ENCODE results near the gene PKP4. TPM values are rescaled to one million over a fixed set of nuclear protein-coding genes. Genes with fewer than 3 reads are reported as not detected.

The PKP4 gene
- total RNA-seq, 1 experiment from 2014 or later, result 67.7 TPM

DNA sequence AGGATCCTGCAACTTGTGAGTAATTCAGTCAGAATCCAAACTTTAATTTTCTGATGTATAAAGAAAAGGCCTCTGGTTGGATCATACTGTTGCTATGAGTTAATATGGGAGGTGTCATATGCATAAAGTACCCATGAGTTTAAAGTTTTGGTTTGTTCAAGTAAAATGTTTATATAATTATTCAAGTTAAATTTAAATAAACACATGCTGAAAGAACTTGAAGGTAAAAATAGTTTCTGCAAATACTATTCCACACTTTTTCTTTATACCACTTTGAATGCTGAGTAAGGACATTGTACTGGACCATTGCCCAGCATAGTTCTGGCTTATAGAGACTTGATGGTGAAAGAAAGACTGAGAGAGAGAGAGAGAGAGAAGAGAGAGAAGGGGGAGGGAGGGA, 30.7 kb downstream of the PKP4 start:
- DNase-seq (ENCODE audit: low spot score), result no peak
- Histone ChIP-seq H3K9me3 (ENCODE audit: low read depth, low read length, poor library complexity, severe bottlenecking) (no peaks in the 10 kb centered on the region), H3K36me3 (ENCODE audit: insufficient read depth, low read length, poor library complexity, severe bottlenecking) (no peaks in the 10 kb centered on the region), H3K4me3 (ENCODE audit: low read depth, low read length, poor library complexity, severe bottlenecking) (no peak overlapping the region), H3K27me3 (replicated peaks; ENCODE audit: insufficient read depth, low read depth, low read length, poor library complexity) (no peaks in the 10 kb centered on the region), H3K27ac (ENCODE audit: low read depth, low read length, poor library complexity, severe bottlenecking) (peak overlapping the region; percentile 30), H3K4me1 (ENCODE audit: insufficient read depth, low read length, poor library complexity, severe bottlenecking) (peaks cover 69% of the 10 kb centered on the region)
- TF ChIP-seq, protein P1, sequence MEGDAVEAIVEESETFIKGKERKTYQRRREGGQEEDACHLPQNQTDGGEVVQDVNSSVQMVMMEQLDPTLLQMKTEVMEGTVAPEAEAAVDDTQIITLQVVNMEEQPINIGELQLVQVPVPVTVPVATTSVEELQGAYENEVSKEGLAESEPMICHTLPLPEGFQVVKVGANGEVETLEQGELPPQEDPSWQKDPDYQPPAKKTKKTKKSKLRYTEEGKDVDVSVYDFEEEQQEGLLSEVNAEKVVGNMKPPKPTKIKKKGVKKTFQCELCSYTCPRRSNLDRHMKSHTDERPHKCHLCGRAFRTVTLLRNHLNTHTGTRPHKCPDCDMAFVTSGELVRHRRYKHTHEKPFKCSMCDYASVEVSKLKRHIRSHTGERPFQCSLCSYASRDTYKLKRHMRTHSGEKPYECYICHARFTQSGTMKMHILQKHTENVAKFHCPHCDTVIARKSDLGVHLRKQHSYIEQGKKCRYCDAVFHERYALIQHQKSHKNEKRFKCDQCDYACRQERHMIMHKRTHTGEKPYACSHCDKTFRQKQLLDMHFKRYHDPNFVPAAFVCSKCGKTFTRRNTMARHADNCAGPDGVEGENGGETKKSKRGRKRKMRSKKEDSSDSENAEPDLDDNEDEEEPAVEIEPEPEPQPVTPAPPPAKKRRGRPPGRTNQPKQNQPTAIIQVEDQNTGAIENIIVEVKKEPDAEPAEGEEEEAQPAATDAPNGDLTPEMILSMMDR (conservative IDR thresholded peaks at IDR 0.05; ENCODE audit: low read depth, low read length), result no peak
- no peak for TF ChIP-seq EZH2 (IDR thresholded peaks at IDR 0.05; ENCODE audit: borderline replicate concordance, low read depth, low read length, poor library complexity, severe bottlenecking)
- ChIA-PET CTCF (no interaction called here), POLR2A (ENCODE audit: low non-redundant PET) (no interaction called here)
- intact Hi-C loops (cut with micrococcal nuclease; ENCODE audit: unreplicated experiment), result no loop called here
- no TSS peak for BruUV-seq (replicated peaks)

DNA sequence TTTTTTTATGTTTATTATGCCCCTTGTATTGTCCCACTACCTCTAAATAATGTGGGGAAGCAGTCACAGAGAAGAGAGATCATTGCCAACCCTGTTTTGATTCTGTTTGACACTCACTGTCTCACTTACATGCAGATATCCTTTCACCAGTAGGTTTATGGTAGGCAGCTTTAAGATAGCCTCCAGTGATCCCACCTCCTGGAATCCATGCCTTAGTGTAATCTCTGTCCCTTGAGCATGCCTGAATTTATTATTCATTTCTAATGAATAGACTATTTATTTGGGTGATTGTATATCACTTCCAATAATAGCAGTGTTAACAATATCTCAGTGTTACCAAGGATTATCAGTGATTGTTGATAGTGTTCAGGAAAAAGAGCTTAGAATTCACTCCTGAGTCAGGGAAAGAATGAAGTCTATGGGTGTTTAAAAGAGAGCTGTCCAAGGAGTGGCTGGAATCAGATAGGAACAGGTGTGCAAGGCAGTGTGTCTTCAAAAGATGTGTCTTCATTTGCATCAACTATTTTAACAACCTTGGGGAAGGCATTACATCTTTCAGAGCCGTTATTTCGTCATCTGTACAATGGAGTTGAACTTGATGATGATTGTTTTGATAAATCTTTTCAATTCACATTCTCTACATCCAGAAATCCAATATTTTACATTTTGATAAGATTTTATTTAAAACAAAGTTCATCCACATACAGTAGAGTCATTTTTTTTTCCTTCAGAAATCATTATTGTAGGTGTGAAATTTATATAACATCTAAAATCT, 31.9 kb downstream of the PKP4 start:
- Histone ChIP-seq H3K4me1 (ENCODE audit: insufficient read depth, low read length, poor library complexity, severe bottlenecking) (peaks cover 74% of the 10 kb centered on the region), H3K36me3 (ENCODE audit: insufficient read depth, low read length, poor library complexity, severe bottlenecking) (no peaks in the 10 kb centered on the region), H3K4me3 (ENCODE audit: low read depth, low read length, poor library complexity, severe bottlenecking) (no peak overlapping the region), H3K9me3 (ENCODE audit: low read depth, low read length, poor library complexity, severe bottlenecking) (no peaks in the 10 kb centered on the region), H3K27ac (ENCODE audit: low read depth, low read length, poor library complexity, severe bottlenecking) (peak overlapping the region; percentile 49), H3K27me3 (replicated peaks; ENCODE audit: insufficient read depth, low read depth, low read length, poor library complexity) (no peaks in the 10 kb centered on the region)
- ChIA-PET CTCF (no interaction called here), POLR2A (ENCODE audit: low non-redundant PET) (no interaction called here)
- intact Hi-C loops (cut with micrococcal nuclease; ENCODE audit: unreplicated experiment), result no loop called here
- TF ChIP-seq, protein P1 (conservative IDR thresholded peaks at IDR 0.05; ENCODE audit: low read depth, low read length), result no peak
- no peak for TF ChIP-seq EZH2 (IDR thresholded peaks at IDR 0.05; ENCODE audit: borderline replicate concordance, low read depth, low read length, poor library complexity, severe bottlenecking)
- no peak for DNase-seq (ENCODE audit: low spot score)
- BruUV-seq (replicated peaks), result no TSS peak

DNA sequence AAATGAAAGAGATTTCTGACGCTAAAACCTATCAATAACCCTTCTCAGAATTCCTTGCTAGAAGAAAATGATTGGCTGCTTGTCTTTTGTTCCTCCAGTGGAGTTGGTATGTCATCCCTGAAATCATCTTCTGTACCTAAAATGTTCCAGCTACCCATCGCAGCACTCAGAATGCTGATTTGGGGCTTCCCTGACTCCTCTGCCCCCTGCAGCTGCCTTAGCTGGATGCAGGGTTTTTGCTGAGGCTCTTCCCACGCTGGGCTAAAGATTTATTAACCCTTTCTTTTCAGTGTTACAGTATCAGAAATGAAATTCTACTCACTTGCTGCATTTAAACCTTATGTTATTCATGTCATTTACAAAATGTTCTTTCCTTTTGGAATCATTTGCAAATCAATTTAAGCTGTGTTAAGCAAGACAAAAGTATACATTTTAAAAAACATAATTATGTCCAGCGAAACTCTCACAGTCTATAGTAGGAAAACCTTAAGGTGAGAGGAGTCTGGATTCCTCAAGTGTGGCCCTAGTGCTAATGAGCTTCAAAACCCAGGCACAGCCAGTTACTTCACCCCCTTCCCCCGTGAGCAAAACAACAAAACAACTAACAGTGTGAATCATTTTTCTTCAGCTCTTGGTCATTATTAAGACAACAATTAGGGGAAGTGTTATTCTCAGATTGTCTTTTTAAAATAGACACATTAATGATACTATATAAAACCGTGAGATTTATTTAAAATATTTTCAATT, 32.8 kb downstream of the PKP4 start:
- no peak overlapping the region for H3K4me3 ChIP-seq (ENCODE audit: low read depth, low read length, poor library complexity, severe bottlenecking)
- H3K27ac ChIP-seq (ENCODE audit: low read depth, low read length, poor library complexity, severe bottlenecking), result peak overlapping the region; percentile 49
- no peaks in the 10 kb centered on the region for H3K9me3 ChIP-seq (ENCODE audit: low read depth, low read length, poor library complexity, severe bottlenecking)
- peaks cover 74% of the 10 kb centered on the region for H3K4me1 ChIP-seq (ENCODE audit: insufficient read depth, low read length, poor library complexity, severe bottlenecking)
- TF ChIP-seq, protein P1 (conservative IDR thresholded peaks at IDR 0.05; ENCODE audit: low read depth, low read length), result 0 out of 2 replicates have a peak, but pooled peaks have one; percentile 27
- no peak for TF ChIP-seq EZH2 (IDR thresholded peaks at IDR 0.05; ENCODE audit: borderline replicate concordance, low read depth, low read length, poor library complexity, severe bottlenecking)
- intact Hi-C loops (cut with micrococcal nuclease; ENCODE audit: unreplicated experiment), result no loop called here
- POLR2A ChIA-PET (ENCODE audit: low non-redundant PET), result no interaction called here
- CTCF ChIA-PET, result no interaction called here
- BruUV-seq (replicated peaks), result no TSS peak
- no peaks in the 10 kb centered on the region for H3K36me3 ChIP-seq (ENCODE audit: insufficient read depth, low read length, poor library complexity, severe bottlenecking)
- H3K27me3 ChIP-seq (replicated peaks; ENCODE audit: insufficient read depth, low read depth, low read length, poor library complexity), result no peaks in the 10 kb centered on the region
- peak; percentile 76 for DNase-seq (ENCODE audit: low spot score)

Measured in A673 (cell line).